ENCODE measurements around the gene NPRL2. TPM values are rescaled to one million over a fixed set of nuclear protein-coding genes. Genes with fewer than 3 reads are reported as not detected.

NPRL2 gene
- total RNA-seq, 2 experiments from 2014 or later, result 27.9 to 52.5 TPM

- Histone ChIP-seq H3K4me3 (ENCODE audit: low read depth, low read length, poor library complexity, severe bottlenecking) (peak overlapping the region; percentile 72), H3K36me3 (ENCODE audit: insufficient read depth, low read length) (no peaks in the 10 kb centered on the region), H3K4me1 (ENCODE audit: insufficient read depth, low read length, poor library complexity, severe bottlenecking) (peaks cover 13% of the 10 kb centered on the region), H3K27ac (ENCODE audit: low read depth, low read length, poor library complexity, severe bottlenecking) (no peak overlapping the region), H3K9me3 (ENCODE audit: low read length) (no peaks in the 10 kb centered on the region), H3K79me2 (ENCODE audit: insufficient read depth, low read depth, low read length) (no peaks in the 10 kb centered on the region), H3K9me2 (ENCODE audit: insufficient read depth, low read length) (no peaks in the 10 kb centered on the region), H2AFZ (ENCODE audit: low read length) (no peak overlapping the region), H3K4me2 (ENCODE audit: low read length) (peak overlapping the region; percentile 92; the same call in 1 of the 2 replicates), H4K20me1 (ENCODE audit: insufficient read depth, low read length) (no peaks in the 10 kb centered on the region)
- POLR2A ChIA-PET, result no interaction called here
- intact Hi-C loops (cut with micrococcal nuclease; ENCODE audit: unreplicated experiment), result no loop called here
- TF ChIP-seq EZH2phosphoT487 (IDR thresholded peaks at IDR 0.05; ENCODE audit: borderline replicate concordance, low read depth, low read length) (no peak), CTCF (conservative IDR thresholded peaks at IDR 0.05; ENCODE audit: low read length) (no peak)
- DNase-seq (ENCODE audit: low spot score), result no peak
- BruUV-seq (replicated peaks), result no TSS peak
- CTCF ChIA-PET (ENCODE audit: unreplicated experiment), result interaction anchor here (0.6 kb wide), 2 partner anchors 15 to 204 kb away, joined by 4 to 5 read pairs; partner anchors contain the start of gene HEMK1
Observed at GRCh38 chr3:50364573-50365079, 14.1 kb upstream of the NPRL2 start.

GRCh38 chr3:50359760-50360110 lies 9.2 kb upstream of the NPRL2 start:
- no peaks in the 10 kb centered on the region for H3K9me2 ChIP-seq (ENCODE audit: insufficient read depth, low read length)
- intact Hi-C loops (cut with micrococcal nuclease; ENCODE audit: unreplicated experiment), result loop anchor here (1.0 kb wide), 1 partner anchor 8 kb away; no protein-coding TSS in a partner anchor
- H3K4me2 ChIP-seq (ENCODE audit: low read length), result peak overlapping the region; percentile 68
- H3K36me3 ChIP-seq (ENCODE audit: insufficient read depth, low read length), result peaks cover 20% of the 10 kb centered on the region; the same call in 1 of the 2 replicates
- H4K20me1 ChIP-seq (ENCODE audit: insufficient read depth, low read length), result 0 out of 2 replicates have a peak, but pooled peaks cover 4% of the 10 kb centered on the region
- TF ChIP-seq CTCF (conservative IDR thresholded peaks at IDR 0.05; ENCODE audit: low read length), result no peak
- TF ChIP-seq EZH2phosphoT487 (IDR thresholded peaks at IDR 0.05; ENCODE audit: borderline replicate concordance, low read depth, low read length), result no peak
- H3K27ac ChIP-seq (ENCODE audit: low read depth, low read length, poor library complexity, severe bottlenecking), result no peak overlapping the region
- H3K9me3 ChIP-seq (ENCODE audit: low read length), result no peaks in the 10 kb centered on the region
- peak overlapping the region; percentile 76 for H3K4me3 ChIP-seq (ENCODE audit: low read depth, low read length, poor library complexity, severe bottlenecking)
- peaks cover 40% of the 10 kb centered on the region for H3K4me1 ChIP-seq (ENCODE audit: insufficient read depth, low read length, poor library complexity, severe bottlenecking)
- H3K79me2 ChIP-seq (ENCODE audit: insufficient read depth, low read depth, low read length), result peaks cover 23% of the 10 kb centered on the region; the same call in 1 of the 2 replicates
- ChIA-PET POLR2A (interaction anchor here (0.9 to 1.4 kb wide), 2 partner anchors 9 to 11 kb away, joined by 3 to 9 read pairs; partner anchors contain the start of genes CYB561D2 and NPRL2), CTCF (ENCODE audit: unreplicated experiment) (interaction anchor here (0.8 kb wide), 1 partner anchor 23 kb away, joined by 3 read pairs; no protein-coding TSS in a partner anchor)
- DNase-seq (ENCODE audit: low spot score), result no peak
- peak overlapping the region; percentile 95 for H2AFZ ChIP-seq (ENCODE audit: low read length)
- BruUV-seq (replicated peaks), result no TSS peak
